HG03442 (cell line): ENCODE measurements around the gene CLDN19.
"Not testable (repeated sequence)": the region's sequence is repeated elsewhere in the genome, so short reads cannot be mapped to it uniquely, and the experiment has no call there.

Experiments
- ATAC-seq: cut with Tn5 transposase; IDR thresholded peaks from one replicate; pipeline ENCODE4 v1.9.1; 2021; ENCODE audit warnings: mild to moderate bottlenecking, moderate library complexity; ENCODE audit not compliant: unreplicated experiment

CLDN19 gene

GRCh38 chr1:42761567-42761966, 21.5 kb upstream of the CLDN19 start:
- ATAC-seq, result no peak

DNA sequence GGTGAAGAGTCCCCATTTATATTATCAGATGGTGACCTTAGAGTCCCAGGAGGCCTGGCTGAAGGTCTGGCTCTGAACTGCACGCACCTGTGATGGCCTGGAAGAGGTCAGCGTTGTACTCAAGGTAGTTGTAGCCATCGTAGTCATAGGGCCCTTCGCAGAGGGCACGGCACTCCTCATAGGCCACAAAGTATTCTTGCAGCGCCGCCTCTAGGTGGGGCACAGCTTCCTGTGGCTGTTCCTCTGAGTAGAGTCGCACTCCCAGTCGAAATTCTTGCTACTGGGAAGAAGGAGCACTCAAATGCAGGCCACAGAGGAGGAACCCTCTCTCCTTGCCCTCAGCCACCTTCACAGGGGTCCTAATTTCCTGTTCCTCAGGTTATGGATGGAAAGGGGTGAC, 19.1 kb upstream of the CLDN19 start:
- no peak for ATAC-seq

DNA sequence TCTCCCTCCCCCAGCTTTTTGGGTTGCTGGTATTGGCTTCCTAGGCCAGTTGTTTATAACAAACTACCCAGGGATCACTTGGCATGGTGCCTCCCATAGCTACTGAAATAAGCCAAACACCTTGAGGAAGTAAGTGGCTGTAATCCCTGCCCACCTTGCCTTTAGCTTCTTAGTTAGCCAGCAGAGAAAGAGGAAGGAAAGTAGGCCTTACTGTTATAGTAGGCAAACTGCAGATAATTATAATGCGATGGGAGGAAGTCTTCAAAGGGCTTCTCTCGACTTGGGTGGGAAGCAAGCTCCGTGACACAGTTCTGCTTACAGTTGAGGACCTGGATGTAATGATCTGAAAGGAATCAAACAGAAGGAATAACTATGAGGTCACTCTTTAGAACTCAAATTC, 18.6 kb upstream of the CLDN19 start:
- ATAC-seq, result no peak

DNA sequence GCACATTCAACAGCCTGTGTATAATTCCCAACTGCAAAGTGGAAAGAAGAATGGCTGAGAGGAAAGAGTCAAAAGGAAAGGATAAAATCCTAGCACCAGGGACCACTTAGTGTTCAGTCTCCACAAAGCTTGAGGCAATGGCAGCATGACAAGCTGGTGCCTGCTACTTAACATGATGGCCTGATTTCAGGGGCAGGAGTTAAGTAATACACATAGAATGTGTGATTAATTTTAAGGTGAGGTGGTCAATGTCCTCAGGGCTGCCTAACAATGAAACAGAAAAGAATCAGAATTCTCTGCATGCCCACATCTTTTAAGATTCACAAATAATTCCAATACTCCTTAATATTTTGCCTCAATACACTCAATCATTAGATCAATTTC, 17.8 kb upstream of the CLDN19 start:
- no peak for ATAC-seq

DNA sequence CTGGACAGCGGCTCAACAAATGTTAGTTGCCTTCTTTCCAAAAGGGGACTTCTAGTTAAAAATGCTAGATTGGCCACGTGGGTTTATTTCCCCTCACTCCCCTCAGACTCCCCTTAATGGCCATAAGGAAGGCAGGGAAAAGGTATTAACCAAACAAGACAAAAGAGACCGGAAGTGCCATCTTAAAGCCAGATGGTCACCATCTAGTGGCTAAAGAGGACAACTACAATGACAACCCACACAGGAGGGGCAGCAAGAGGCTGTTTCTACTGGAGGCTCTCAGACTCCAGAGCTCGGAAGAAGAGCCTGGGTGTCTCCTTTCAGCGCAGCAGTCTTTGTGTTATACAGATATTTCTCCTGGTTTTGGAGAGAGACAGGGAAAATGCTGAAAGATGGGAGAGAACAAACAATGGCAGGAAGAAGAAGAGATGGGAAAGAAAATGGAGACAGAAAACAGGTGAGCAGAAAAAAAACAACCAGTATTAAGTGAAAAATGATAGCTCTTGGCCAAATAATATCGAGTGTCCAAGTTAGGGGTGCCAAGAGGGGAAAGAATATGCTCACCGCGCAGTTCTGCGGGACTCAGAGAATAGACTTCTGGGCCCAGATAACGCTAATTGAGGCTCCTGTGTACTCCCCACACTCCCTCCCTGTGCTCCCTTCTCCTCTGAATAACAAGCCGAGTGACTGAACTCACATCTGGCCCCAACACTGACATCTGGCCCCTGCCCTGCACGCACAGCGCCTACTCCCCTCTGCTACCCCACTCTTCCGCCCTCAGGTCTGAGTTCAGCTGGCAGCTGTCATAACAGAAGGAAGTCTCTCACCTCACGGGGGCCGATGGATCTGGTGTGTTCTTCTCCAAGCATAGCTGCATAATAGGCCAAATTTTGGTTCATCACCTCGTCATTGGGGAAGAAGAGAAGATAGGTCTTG, 17.2 kb upstream of the CLDN19 start:
- no peak for ATAC-seq

DNA sequence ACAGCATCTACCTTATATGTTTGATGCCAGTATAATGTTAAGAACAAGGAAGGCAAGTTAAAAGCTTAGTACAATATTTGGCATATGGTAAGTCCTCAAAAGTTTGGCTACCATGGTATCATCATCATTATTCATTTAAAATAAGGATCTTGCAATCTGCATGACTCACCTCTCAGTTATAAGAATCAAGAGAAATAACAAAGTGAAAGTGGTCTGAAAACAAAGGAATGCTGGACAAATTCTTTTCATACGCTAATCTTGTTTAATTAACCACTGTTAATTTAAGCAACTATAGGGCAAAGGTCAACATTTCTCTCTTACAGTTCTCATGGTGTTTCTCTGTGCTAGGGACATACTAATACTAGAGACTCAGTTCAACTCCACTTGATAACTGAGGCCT, 13.0 kb upstream of the CLDN19 start:
- no peak for ATAC-seq

DNA sequence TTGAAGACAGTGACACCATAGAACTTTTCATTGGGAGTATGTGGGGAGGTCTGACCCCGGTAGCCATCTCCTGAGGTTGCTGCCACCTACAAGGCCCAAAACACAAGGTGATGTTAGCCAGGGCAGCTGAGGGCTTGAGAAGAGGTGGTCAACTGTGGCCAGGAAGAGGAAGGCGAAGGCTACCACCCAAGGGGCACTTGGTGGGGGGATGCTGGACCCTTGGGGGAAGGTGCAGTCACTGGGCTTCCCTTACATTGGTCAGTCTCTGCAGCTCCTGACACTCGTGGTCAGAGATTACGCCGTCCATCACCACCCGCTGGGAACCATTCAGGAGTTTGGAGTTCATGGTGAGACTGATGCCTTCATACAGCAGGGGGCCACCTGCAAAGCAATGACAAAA, 12.2 kb upstream of the CLDN19 start:
- no peak for ATAC-seq

- ATAC-seq, result not testable (repeated sequence)
Measured at GRCh38 chr1:42751511-42752070, 11.6 kb upstream of the CLDN19 start.

- ATAC-seq, result no peak
Measured at GRCh38 chr1:42750041-42750440, 10.0 kb upstream of the CLDN19 start.

DNA sequence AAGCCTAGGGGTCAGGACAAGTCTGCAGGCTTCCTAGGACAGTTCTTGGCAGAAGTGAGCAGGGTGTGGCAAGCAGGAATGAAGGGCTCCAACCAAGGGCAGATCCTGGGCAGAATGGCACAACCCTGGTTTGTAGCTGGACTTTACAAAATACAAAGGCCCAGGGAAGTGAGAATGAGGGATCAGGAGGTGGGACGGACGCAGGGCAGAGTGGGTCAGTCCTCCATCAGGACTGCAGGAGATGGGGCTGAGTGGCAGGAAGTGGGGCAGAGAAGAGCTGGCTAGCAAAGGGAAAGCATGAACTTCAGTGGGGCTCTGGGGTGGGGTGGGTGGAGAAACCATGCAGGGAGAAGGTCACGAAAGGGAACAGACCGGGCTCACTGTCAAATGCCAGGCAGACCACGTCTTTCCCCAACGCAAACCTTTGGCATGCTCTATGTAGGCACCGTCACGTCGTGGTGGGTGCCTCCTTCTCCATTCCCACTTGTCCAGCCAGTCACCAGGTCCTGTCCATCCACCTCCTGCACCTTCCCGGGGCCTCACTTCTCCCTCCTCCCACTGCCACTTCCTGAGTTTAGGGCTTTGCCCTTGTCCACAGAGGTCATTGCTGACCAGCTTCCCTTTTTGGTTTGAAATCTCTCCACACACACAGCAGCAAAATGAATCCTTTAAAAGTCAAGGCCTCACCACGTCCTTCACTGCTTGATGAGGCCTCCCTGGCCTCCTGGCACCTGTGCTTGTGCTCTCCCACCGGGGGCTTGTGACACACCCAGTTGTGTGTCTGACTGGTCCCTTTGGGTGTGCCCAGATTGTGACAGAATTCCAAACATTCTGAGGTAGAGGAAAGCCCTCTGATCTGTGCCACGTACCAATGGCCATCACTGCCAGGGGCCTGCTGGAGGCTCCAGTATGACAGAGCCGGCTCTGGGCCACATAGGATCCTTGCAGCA, 8.7 kb upstream of the CLDN19 start:
- no peak for ATAC-seq

DNA sequence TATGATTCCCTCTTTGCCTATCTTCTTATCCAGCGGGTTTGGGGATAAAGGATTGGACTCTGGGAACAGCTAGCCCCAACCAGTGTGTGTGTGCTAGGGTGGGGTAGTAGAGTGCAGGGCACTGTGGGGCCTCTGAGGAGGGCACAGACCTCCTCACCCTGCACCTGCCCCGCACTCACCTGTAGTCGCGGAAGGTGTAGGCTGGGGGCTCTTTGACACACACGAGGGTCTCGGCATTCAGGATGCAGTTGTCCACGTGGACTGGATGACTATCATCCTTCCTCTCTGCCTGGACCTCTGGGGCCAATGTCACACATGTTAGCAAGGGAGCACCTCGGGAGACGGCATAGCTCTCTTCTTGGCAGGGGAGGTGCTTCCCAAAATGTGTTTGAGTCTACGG, 8.0 kb upstream of the CLDN19 start:
- ATAC-seq, result no peak

- ATAC-seq, result no peak
Measured at GRCh38 chr1:42747125-42747524, 7.1 kb upstream of the CLDN19 start.

GRCh38 chr1:42746436-42747105, 6.5 kb upstream of the CLDN19 start:
- no peak for ATAC-seq

DNA sequence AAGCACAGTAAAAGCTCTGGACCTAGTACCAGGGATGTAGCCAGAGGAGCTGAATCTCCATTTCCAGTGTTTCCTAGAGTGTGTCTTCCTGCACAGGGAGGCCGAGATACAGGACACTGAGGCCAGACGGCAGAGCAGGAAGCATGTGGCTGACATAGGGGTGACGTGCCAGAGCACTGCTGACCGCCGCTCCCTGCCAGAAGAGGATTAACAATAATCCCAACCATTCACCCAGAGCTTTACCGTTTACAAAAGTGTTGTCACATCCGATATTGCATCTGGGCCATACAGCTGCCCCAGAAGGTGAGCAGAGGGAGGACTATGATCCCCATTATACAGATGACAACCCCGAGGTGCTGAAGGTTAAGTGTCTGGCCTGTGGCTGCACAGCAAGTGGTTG, 5.8 kb upstream of the CLDN19 start:
- ATAC-seq, result no peak

DNA sequence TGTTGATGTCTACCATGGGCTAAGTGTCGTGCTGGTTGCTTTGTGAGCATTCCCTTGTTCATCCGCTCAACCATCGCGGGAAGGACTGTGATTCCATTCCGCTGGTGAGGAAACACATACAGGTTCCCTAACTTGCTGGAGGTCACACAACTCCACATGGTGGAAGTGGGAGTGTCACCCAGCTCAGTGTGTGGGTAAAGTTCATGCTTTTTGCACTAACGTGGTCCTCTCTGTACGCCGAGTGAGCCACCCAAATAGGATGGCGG, 4.0 kb upstream of the CLDN19 start:
- no peak for ATAC-seq

DNA sequence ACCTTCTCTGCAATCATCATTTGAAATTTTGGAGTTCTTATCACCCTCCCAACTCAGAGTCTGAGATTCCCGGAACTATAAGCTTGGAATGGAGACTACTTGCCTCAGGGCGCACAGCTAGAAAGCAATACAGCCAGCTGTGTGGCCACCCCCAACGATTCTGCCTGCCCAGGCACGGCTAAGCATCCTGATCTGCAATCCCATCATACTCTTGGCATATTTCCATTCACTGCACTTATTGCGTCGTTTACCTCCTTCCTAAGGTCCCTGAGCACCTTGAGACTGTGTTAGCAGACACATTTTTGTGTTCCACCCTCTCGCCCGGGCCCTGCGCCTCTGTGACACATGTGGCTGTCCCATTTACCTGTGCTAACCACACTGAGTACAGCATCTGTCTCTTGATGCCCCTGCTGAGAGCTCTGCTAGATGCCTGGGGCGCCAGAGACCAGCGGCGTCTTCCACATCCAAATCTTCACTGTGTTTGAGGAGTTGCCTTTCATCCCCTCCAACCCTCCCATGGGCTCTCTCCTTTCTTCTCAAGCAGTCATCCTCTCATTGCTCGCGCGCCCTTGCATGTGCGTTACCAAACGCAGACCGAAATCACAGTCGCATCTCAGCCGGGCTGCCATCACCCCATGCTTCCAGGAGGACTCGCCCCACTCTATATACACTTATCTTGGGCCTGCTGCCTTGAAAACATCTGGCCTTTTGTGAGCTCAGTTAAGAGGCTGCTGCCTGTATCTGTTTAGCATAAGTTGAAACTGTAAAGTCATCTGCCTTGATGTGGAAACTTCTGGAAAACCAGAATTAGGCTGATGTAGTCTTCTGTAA, 3.5 kb upstream of the CLDN19 start:
- no peak for ATAC-seq

DNA sequence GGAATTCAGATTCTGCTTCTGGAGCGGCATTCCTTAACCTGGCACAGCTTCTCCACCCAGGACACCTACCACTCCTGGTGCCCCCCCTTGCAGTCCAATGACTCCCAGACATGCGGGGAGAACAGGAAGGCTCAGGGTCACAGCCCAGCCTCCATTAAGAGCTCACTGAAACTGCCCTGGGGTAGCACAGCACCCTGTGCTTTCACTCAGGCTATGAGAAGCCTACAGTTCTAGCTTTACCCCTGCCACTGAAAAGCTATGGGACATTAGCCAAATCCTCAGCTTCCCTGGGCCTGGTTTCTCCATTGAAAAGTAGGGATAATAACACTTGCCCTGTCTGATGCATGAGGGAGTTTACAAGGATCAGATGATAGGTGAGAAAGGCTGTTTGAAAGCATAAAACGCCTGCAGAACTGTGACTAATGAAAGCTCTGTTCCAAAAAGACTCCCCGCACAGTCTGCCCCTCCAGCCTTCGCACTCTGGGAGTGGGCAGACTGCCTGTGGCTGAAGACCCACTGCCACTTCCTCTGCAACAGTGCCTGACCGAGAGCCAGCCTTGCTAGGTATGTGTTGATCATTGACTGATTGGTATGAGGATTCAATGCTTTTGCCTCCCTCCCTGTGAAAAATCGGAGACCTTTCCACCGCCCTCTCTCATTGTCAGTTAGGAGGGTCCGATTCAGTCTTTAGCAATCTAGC, 2.7 kb upstream of the CLDN19 start:
- ATAC-seq, result no peak

- ATAC-seq, result no peak
Measured at GRCh38 chr1:42742141-42742540, 2.1 kb upstream of the CLDN19 start.

- ATAC-seq, result no peak
Measured at GRCh38 chr1:42741706-42742105, 1.7 kb upstream of the CLDN19 start.
